H9 (cell line): ENCODE measurements around the gene IFITM1. TPM values are rescaled to one million over a fixed set of nuclear protein-coding genes. Genes with fewer than 3 reads are reported as not detected.
"Not testable (repeated sequence)": the region's sequence is repeated elsewhere in the genome, so short reads cannot be mapped to it uniquely, and the experiment has no call there.

Experiments used
- DNase-seq: peaks from one replicate; pipeline ENCODE4 v3.0.0-alpha.2; 2017
- H2AFZ ChIP-seq: one replicate; pipeline ENCODE4 v1.6.1; 2013; ENCODE audit warnings: mild to moderate bottlenecking, low read length, control low read depth, moderate library complexity
- H2AK5ac ChIP-seq: 2 replicates; pipeline ENCODE4 v1.6.1; 2013; ENCODE audit warnings: low read length, control low read depth, mixed read lengths; ENCODE audit not compliant: insufficient read length
- H2BK120ac ChIP-seq: one replicate; pipeline ENCODE4 v1.6.1; 2013; ENCODE audit warnings: low read depth, mild to moderate bottlenecking, low read length, control low read depth, inconsistent platforms; ENCODE audit not compliant: poor library complexity, severe bottlenecking
- H2BK12ac ChIP-seq: 2 replicates; pipeline ENCODE4 v1.6.1; 2013; ENCODE audit warnings: low read length, control low read depth, mixed read lengths, low read depth; ENCODE audit not compliant: insufficient read length
- H2BK15ac ChIP-seq: 2 replicates; pipeline ENCODE4 v1.6.1; 2013; ENCODE audit warnings: low read depth, low read length, control low read depth
- H2BK20ac ChIP-seq: one replicate; pipeline ENCODE4 v1.6.1; 2013; ENCODE audit warnings: low read depth, mild to moderate bottlenecking, low read length, control low read depth, inconsistent platforms; ENCODE audit not compliant: poor library complexity, severe bottlenecking
- H2BK5ac ChIP-seq: 2 replicates; pipeline ENCODE4 v1.6.1; 2013; ENCODE audit warnings: low read length, control low read depth, mixed read lengths; ENCODE audit not compliant: insufficient read length
- H3K14ac ChIP-seq: 2 replicates; pipeline ENCODE4 v1.6.1; 2013; ENCODE audit warnings: low read length, control low read depth; ENCODE audit not compliant: insufficient read depth
- H3K18ac ChIP-seq: 2 replicates; pipeline ENCODE4 v1.6.1; 2013; ENCODE audit warnings: low read depth, mild to moderate bottlenecking, mixed read lengths, low read length, control low read depth; ENCODE audit not compliant: insufficient read length
- H3K23ac ChIP-seq: 2 replicates; pipeline ENCODE4 v1.6.1; 2013; ENCODE audit warnings: low read length, control low read depth, mixed read lengths, low read depth; ENCODE audit not compliant: insufficient read length
- H3K23me2 ChIP-seq: 2 replicates; pipeline ENCODE4 v1.6.1; 2013; ENCODE audit warnings: low read depth, mild to moderate bottlenecking, mixed read lengths, low read length, control low read depth; ENCODE audit not compliant: insufficient read length, poor library complexity, severe bottlenecking
- H3K27ac ChIP-seq: 2 replicates; pipeline ENCODE4 v1.5.1; 2013; ENCODE audit warnings: low read length, control low read depth, mixed read lengths, low read depth; ENCODE audit not compliant: insufficient read length
- H3K27me3 ChIP-seq: 2 replicates; pipeline ENCODE4 v1.6.1; 2013; ENCODE audit warnings: low read length, control low read depth, inconsistent platforms; ENCODE audit not compliant: insufficient read depth
- H3K4ac ChIP-seq: 2 replicates; pipeline ENCODE4 v1.6.1; 2013; ENCODE audit warnings: low read depth, mild to moderate bottlenecking, control low read depth, inconsistent platforms, low read length, moderate library complexity
- H3K4me1 ChIP-seq: 2 replicates; pipeline ENCODE4 v1.6.1; 2013; ENCODE audit warnings: low read length, control low read depth, inconsistent platforms; ENCODE audit not compliant: insufficient read depth
- H3K4me2 ChIP-seq: 2 replicates; pipeline ENCODE4 v1.6.1; 2013; ENCODE audit warnings: low read length, control low read depth, mixed read lengths; ENCODE audit not compliant: insufficient read length, insufficient read depth
- H3K56ac ChIP-seq: 2 replicates; pipeline ENCODE4 v1.6.1; 2013; ENCODE audit warnings: low read depth, mild to moderate bottlenecking, mixed read lengths, low read length, control low read depth; ENCODE audit not compliant: insufficient read length
- H3K79me1 ChIP-seq: 2 replicates; pipeline ENCODE4 v1.6.1; 2013; ENCODE audit warnings: low read depth, mild to moderate bottlenecking, moderate library complexity, low read length, control low read depth, inconsistent platforms; ENCODE audit not compliant: insufficient read depth, poor library complexity, severe bottlenecking
- H3K79me2 ChIP-seq: 2 replicates; pipeline ENCODE4 v1.6.1; 2013; ENCODE audit warnings: low read length, control low read depth, inconsistent platforms; ENCODE audit not compliant: insufficient read depth
- H3K9ac ChIP-seq: 2 replicates; pipeline ENCODE4 v1.6.1; 2013; ENCODE audit warnings: low read length, control low read depth, mixed read lengths; ENCODE audit not compliant: insufficient read length; ENCODE audit errors: extremely low read depth
- H3K9me3 ChIP-seq: one replicate; pipeline ENCODE4 v1.6.1; 2013; ENCODE audit warnings: low read depth, low read length, inconsistent platforms; ENCODE audit not compliant: control insufficient read depth
- H3T11ph ChIP-seq: one replicate; pipeline ENCODE4 v1.6.1; 2013; ENCODE audit warnings: mild to moderate bottlenecking, low read length, control low read depth, inconsistent platforms
- H4K20me1 ChIP-seq: one replicate; pipeline ENCODE4 v1.6.1; 2013; ENCODE audit not compliant: control insufficient read depth, insufficient read length, insufficient read depth
- H4K5ac ChIP-seq: 2 replicates; pipeline ENCODE4 v1.6.1; 2013; ENCODE audit warnings: low read depth, mild to moderate bottlenecking, mixed read lengths, low read length, control low read depth; ENCODE audit not compliant: insufficient read length
- H4K8ac ChIP-seq: replicated peaks from 2 replicates; pipeline ENCODE4 v1.6.1; 2013; ENCODE audit warnings: low read length, control low read depth, mixed read lengths, low read depth; ENCODE audit not compliant: insufficient read length
- H4K91ac ChIP-seq: 2 replicates; pipeline ENCODE4 v1.6.1; 2013; ENCODE audit warnings: low read depth, mild to moderate bottlenecking, moderate library complexity, mixed read lengths, low read length, control low read depth; ENCODE audit not compliant: insufficient read length
- H3K27ac Mint-ChIP-seq, 3 experiments: 2 replicates in 2 of 3; 3 replicates in 1 of 3; pipeline ENCODE4 v1.8.0; 2020 to 2021; ENCODE audit warnings: mixed read lengths in 3 of 3, mild to moderate bottlenecking in 1 of 3, moderate library complexity in 1 of 3
- H3K27me3 Mint-ChIP-seq: 2 replicates; pipeline ENCODE4 v1.8.0; 2021; ENCODE audit warnings: low read depth, mild to moderate bottlenecking, moderate library complexity, mixed read lengths
- H3K36me3 Mint-ChIP-seq, 3 experiments: 2 replicates in 2 of 3; 3 replicates in 1 of 3; pipeline ENCODE4 v1.8.0; 2020 to 2021; ENCODE audit warnings: low read depth in 3 of 3, mixed read lengths in 3 of 3; ENCODE audit not compliant: insufficient read depth in 1 of 3
- H3K4me1 Mint-ChIP-seq, 2 experiments: 2 replicates each; pipeline ENCODE4 v1.8.0; 2020; ENCODE audit warnings: mixed read lengths in 2 of 2
- H3K4me3 Mint-ChIP-seq, 2 experiments: 2 replicates in 1 of 2; 3 replicates in 1 of 2; pipeline ENCODE4 v1.8.0; 2020 to 2021; ENCODE audit warnings: mild to moderate bottlenecking in 2 of 2, mixed read lengths in 2 of 2, moderate library complexity in 1 of 2
- H3K9me3 Mint-ChIP-seq, 2 experiments: 2 replicates in 1 of 2; 3 replicates in 1 of 2; pipeline ENCODE4 v1.8.0; 2020; ENCODE audit warnings: mild to moderate bottlenecking in 2 of 2, mixed read lengths in 2 of 2, moderate library complexity in 1 of 2
- WGBS: extraction: QIAGEN DNeasy Blood & Tissue Kit; methylation state at CpG from one replicate; pipeline ENCODE4 v1.1.7; 2013; ENCODE audit warnings: missing lambda C conversion rate, low lambda C conversion rate, mixed read lengths; ENCODE audit not compliant: insufficient read length; ENCODE audit errors: extremely low coverage; 5-methylcytosine and 5-hydroxymethylcytosine counted together
- total RNA-seq: library from RNA; stranded (reverse); gene quantifications from 2 replicates; pipeline ENCODE4 v1.2.1, GENCODE V29; 2021
- TF ChIP-seq, protein P1 (sequence below): fragments of 200-600 bp; sonication (generic); conservative IDR thresholded peaks from 3 replicates; pipeline ENCODE4 v1.8.0; 2021; ENCODE audit warnings: antibody characterized with exemption, mild to moderate bottlenecking

IFITM1 gene
- total RNA-seq, 1 experiment from 2014 or later: 500 TPM

DNA sequence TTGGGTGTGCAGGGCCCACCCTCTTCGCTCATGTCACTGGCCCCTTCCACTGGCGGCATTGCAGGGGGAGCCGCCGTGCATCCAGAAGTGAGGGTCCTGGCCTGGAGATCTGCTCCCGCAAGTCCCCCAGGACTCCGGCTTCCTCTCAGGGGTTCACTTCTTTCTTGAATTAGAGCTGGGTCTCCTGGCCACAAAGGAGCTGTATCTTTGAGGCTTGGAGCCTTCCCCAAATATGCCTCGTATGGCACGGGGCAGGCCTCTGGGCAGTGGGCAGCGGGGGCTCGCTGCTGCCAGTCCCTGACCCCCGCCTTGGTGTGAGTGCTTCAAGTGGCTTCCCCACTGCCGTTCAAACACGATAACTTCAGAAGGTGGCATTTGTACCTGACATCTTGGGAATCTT lies 14.2 kb downstream of the IFITM1 start:
- H3K9ac ChIP-seq: no peak overlapping the region
- H2BK120ac ChIP-seq: no peak overlapping the region

DNA sequence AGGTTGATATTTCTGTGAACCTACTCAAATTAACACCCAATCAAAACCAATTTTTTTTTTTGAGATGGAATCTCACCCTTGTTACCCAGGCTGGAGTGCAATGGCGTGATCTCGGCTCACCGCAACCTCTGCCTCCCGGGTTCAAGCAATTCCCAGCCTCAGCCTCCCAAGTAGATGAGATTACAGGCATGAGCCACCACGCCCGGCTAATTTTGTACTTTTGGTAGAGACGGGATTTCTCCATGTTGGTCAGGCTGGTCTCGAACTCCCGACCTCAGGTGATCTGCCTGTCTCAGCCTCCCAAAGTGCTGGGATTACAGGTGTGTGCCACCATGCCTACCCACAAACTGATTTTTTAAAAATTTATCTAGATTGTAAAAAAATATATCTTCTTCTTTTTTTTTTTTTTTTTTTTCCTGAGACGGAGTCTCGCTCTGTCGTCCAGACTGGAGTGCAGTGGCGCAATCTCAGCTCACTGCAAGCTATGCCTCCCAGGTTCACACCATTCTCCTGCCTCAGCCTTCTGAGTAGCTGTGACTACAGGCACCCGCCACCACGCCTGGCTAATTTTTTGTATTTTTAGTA lies 14.8 kb downstream of the IFITM1 start:
- H2BK12ac ChIP-seq, H3K4me3 Mint-ChIP-seq, H4K5ac ChIP-seq, H3T11ph ChIP-seq, H2AFZ ChIP-seq, H4K91ac ChIP-seq, H2BK5ac ChIP-seq, H3K56ac ChIP-seq, H3K9ac ChIP-seq, H3K27ac ChIP-seq, H3K23me2 ChIP-seq, H2AK5ac ChIP-seq, DNase-seq, H3K4ac ChIP-seq, H3K18ac ChIP-seq, H4K8ac ChIP-seq, H3K9me3 ChIP-seq, H3K4me2 ChIP-seq, H3K79me2 ChIP-seq, H3K27me3 Mint-ChIP-seq, H2BK120ac ChIP-seq, H4K20me1 ChIP-seq, H3K27ac Mint-ChIP-seq, H3K23ac ChIP-seq, H3K4me1 ChIP-seq, H3K14ac ChIP-seq, H2BK20ac ChIP-seq, H3K79me1 ChIP-seq, H3K27me3 ChIP-seq, H2BK15ac ChIP-seq: not testable (repeated sequence)
- no CpG with 5 or more reads among the region's 15 CpGs for WGBS
- Mint-ChIP-seq H3K9me3 (peaks cover 21 to 22% of the 10 kb centered on the region in 2 experiments), H3K36me3 (peaks cover 4 to 36% (median 11%) of the 10 kb centered on the region in 3 experiments; a peak in 6 of 7 replicates), H3K4me1 (peaks cover 26 to 33% of the 10 kb centered on the region in 2 experiments)

More for the DNA sequence above, 14.2 kb downstream of the IFITM1 start:
- no peak overlapping the region for H3K27ac ChIP-seq
- Mint-ChIP-seq H3K36me3 (peaks cover 4 to 31% (median 11%) of the 10 kb centered on the region in 3 experiments; a peak in 6 of 7 replicates), H3K4me1 (peaks cover 23 to 30% of the 10 kb centered on the region in 2 experiments), H3K27me3 (peaks cover 4% of the 10 kb centered on the region), H3K9me3 (peaks cover 15 to 17% of the 10 kb centered on the region in 2 experiments), H3K4me3 (no peak overlapping the region), H3K27ac (no peak overlapping the region)
- H2AFZ ChIP-seq: no peak overlapping the region
- H3K27me3 ChIP-seq: no peaks in the 10 kb centered on the region
- no peak overlapping the region for H2BK15ac ChIP-seq
- H2BK12ac ChIP-seq: no peak overlapping the region
- no peak overlapping the region for H2BK5ac ChIP-seq
- H3K9me3 ChIP-seq: no peaks in the 10 kb centered on the region
- TF ChIP-seq, protein P1, sequence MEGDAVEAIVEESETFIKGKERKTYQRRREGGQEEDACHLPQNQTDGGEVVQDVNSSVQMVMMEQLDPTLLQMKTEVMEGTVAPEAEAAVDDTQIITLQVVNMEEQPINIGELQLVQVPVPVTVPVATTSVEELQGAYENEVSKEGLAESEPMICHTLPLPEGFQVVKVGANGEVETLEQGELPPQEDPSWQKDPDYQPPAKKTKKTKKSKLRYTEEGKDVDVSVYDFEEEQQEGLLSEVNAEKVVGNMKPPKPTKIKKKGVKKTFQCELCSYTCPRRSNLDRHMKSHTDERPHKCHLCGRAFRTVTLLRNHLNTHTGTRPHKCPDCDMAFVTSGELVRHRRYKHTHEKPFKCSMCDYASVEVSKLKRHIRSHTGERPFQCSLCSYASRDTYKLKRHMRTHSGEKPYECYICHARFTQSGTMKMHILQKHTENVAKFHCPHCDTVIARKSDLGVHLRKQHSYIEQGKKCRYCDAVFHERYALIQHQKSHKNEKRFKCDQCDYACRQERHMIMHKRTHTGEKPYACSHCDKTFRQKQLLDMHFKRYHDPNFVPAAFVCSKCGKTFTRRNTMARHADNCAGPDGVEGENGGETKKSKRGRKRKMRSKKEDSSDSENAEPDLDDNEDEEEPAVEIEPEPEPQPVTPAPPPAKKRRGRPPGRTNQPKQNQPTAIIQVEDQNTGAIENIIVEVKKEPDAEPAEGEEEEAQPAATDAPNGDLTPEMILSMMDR: no peak
- no peak overlapping the region for H4K8ac ChIP-seq
- H3K4me1 ChIP-seq: peaks cover 4% of the 10 kb centered on the region; the same call in 1 of the 2 replicates
- no CpG with 5 or more reads among the region's 13 CpGs for WGBS
- H3K4ac ChIP-seq: no peak overlapping the region
- H3T11ph ChIP-seq: no peak overlapping the region
- no peak overlapping the region for H3K23ac ChIP-seq
- no peak overlapping the region for H3K14ac ChIP-seq
- no peak for DNase-seq
- H4K91ac ChIP-seq: no peak overlapping the region
- no peak overlapping the region for H3K56ac ChIP-seq
- H2BK20ac ChIP-seq: no peak overlapping the region
- no peaks in the 10 kb centered on the region for H3K79me2 ChIP-seq
- H3K79me1 ChIP-seq: no peaks in the 10 kb centered on the region
- H3K18ac ChIP-seq: no peak overlapping the region
- H3K4me2 ChIP-seq: no peak overlapping the region
- no peaks in the 10 kb centered on the region for H3K23me2 ChIP-seq
- no peak overlapping the region for H4K5ac ChIP-seq
- no peaks in the 10 kb centered on the region for H4K20me1 ChIP-seq
- H2AK5ac ChIP-seq: no peak overlapping the region
